ENCODE results near the gene ADAR. TPM values are rescaled to one million over a fixed set of nuclear protein-coding genes. Genes with fewer than 3 reads are reported as not detected.
"Not testable (repeated sequence)": the region's sequence is repeated elsewhere in the genome, so short reads cannot be mapped to it uniquely, and the experiment has no call there.

ADAR gene, protein sequence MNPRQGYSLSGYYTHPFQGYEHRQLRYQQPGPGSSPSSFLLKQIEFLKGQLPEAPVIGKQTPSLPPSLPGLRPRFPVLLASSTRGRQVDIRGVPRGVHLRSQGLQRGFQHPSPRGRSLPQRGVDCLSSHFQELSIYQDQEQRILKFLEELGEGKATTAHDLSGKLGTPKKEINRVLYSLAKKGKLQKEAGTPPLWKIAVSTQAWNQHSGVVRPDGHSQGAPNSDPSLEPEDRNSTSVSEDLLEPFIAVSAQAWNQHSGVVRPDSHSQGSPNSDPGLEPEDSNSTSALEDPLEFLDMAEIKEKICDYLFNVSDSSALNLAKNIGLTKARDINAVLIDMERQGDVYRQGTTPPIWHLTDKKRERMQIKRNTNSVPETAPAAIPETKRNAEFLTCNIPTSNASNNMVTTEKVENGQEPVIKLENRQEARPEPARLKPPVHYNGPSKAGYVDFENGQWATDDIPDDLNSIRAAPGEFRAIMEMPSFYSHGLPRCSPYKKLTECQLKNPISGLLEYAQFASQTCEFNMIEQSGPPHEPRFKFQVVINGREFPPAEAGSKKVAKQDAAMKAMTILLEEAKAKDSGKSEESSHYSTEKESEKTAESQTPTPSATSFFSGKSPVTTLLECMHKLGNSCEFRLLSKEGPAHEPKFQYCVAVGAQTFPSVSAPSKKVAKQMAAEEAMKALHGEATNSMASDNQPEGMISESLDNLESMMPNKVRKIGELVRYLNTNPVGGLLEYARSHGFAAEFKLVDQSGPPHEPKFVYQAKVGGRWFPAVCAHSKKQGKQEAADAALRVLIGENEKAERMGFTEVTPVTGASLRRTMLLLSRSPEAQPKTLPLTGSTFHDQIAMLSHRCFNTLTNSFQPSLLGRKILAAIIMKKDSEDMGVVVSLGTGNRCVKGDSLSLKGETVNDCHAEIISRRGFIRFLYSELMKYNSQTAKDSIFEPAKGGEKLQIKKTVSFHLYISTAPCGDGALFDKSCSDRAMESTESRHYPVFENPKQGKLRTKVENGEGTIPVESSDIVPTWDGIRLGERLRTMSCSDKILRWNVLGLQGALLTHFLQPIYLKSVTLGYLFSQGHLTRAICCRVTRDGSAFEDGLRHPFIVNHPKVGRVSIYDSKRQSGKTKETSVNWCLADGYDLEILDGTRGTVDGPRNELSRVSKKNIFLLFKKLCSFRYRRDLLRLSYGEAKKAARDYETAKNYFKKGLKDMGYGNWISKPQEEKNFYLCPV
- total RNA-seq: 72.1 TPM
- polyA plus RNA-seq: 59.1 TPM

DNA sequence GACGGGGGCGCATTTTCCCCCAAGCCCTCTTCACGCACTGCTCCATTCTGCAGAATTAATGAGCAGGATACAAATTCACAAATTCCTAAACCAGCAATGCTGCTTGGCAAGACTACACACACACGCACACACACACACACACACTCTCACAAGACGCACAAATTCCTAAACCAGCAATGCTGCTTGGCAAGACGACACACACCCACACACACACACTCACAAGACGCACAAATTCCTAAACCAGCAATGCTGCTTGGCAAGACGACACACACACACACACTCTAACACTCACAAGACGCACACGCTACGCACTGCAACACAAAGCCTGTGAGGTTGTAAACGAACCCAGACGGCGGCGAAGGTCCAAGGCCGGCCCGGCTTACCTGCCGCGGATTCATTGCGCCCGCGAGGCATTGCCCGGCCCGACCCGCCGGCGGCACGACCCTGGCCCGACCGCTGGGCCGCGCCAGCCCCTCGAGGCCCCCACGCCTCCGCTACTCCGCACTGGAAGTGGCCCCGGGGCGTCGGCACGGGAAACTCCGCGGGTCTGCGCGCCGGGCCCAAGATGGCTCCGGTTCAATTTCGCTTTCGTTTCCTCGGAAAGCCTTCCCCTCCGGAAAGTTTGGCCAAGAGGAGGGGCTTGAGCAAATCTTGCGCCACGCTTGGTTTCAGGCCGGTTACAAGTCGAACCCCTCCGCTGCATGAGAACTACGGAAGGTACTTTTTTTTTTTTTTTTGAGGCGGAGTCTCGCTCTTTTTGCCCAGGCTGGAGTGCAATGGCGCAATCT is at the start of gene ADAR:
TSS of gene ADAR (minus strand) at position 578 of the 788 bp plus-strand sequence. CDS start at position 398, 180 bp downstream.
- Histone ChIP-seq H3K4me3 (ENCODE audit: low read depth, low read length) (peak within 1 kb of the TSS; percentile 82), H3K4me1 (ENCODE audit: insufficient read depth) (peaks cover 1% of the 10 kb centered on the region), H3K27ac (ENCODE audit: low read depth) (peak within 1 kb of the TSS; percentile 98), H3K36me3 (ENCODE audit: insufficient read depth) (no peaks in the 10 kb centered on the region)
- under 1% methylated on average over 59 of the region's 59 CpGs for WGBS
- peak; percentile 93 for DNase-seq (ENCODE audit: extremely low spot score)

DNA sequence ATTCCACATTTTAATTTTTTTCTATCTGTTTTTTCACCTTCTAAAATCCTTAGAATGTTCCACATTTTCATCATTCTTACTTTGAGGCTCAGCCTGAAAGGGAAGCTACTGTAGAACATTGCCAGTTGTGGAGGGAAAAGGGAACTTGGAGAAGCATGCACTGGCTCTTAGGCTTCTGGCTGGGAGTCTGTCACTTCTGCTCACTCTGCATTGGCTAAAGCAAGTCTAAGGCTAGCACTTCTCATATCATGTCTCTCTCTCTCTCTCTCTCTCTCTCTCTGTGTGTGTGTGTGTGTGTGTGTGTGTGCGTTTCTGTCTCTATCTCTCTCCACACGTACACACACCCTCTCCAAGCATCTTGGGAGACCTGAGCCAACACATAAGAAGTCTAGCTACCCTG is 49.6 kb upstream of the ADAR start:
- WGBS: 24% methylated on average over 2 of the region's 2 CpGs
- no peak overlapping the region for H3K4me3 ChIP-seq (ENCODE audit: low read depth, low read length)
- no peaks in the 10 kb centered on the region for H3K4me1 ChIP-seq (ENCODE audit: insufficient read depth)
- no peak for DNase-seq (ENCODE audit: extremely low spot score)
- no peaks in the 10 kb centered on the region for H3K36me3 ChIP-seq (ENCODE audit: insufficient read depth)
- no peak overlapping the region for H3K27ac ChIP-seq (ENCODE audit: low read depth)

DNA sequence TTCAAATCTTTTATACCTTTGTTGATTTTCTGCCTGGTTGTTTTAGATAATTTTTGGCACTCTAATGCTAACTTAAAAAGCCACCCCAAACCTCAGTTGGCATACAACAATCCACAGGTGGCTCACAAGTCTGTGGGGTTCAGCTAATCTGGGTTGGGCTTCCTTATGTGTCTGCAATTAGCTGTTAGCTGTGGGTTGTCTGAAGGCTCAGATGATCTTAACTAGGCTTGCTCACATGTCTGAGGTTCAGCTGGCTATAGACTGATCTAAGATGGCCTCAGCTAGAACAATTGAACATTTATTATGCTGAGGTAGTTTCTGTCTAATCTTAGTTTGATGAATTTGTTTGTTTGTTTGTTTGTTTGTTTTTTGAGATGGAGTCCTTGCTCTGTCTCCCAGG is 44.9 kb upstream of the ADAR start:
- Histone ChIP-seq H3K36me3 (ENCODE audit: insufficient read depth) (no peaks in the 10 kb centered on the region), H3K27ac (ENCODE audit: low read depth) (no peak overlapping the region), H3K4me1 (ENCODE audit: insufficient read depth) (no peaks in the 10 kb centered on the region), H3K4me3 (ENCODE audit: low read depth, low read length) (no peak overlapping the region)
- DNase-seq (ENCODE audit: extremely low spot score): no peak

DNA sequence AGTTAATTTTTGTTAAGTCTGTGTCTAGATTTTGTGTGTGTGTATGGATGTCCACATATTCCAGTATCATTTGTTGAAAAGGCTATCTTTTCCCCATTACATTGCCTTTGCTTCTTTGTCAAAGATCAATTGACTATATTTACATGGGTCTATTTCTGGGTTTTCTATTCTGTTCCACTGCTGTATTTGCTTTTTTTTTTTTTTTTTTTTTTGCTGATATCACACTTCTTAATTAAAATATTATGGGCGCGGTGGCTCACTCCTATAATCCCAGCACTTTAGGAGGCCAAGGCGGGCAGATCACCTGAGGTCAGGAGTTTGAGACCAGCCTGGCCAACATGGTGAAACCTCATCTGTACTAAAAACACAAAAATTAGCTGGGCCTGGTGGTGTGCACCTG is 36.7 kb upstream of the ADAR start:
- WGBS: 97% methylated on average over 3 of the region's 3 CpGs
- not testable (repeated sequence) for DNase-seq (ENCODE audit: extremely low spot score); H3K36me3 ChIP-seq (ENCODE audit: insufficient read depth); H3K4me1 ChIP-seq (ENCODE audit: insufficient read depth); H3K27ac ChIP-seq (ENCODE audit: low read depth); H3K4me3 ChIP-seq (ENCODE audit: low read depth, low read length)

DNA sequence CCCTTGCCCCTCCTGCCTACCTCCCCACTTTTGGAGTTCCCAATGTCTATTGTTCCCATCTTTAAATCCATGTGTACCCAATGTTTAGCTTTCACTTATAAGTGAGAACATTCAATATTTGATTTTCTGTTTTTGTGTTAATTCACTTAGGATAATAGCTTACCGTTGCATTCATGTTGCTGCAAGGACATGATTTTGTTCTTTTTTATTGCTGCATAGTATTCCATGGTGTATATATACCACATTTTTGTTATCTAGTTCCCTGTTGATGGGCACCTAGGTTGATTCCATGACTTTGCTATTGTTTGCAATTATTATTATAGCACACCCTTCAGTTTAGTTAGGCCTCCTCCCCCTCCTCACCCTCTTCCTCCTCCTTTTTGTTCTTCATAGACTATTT is 33.5 kb upstream of the ADAR start:
- Histone ChIP-seq H3K4me1 (ENCODE audit: insufficient read depth) (no peaks in the 10 kb centered on the region), H3K27ac (ENCODE audit: low read depth) (no peak overlapping the region), H3K4me3 (ENCODE audit: low read depth, low read length) (no peak overlapping the region), H3K36me3 (ENCODE audit: insufficient read depth) (no peaks in the 10 kb centered on the region)
- whole genome bisulfite sequencing: 86% methylated on average over 1 of the region's 1 CpG
- no peak for DNase-seq (ENCODE audit: extremely low spot score)

DNA sequence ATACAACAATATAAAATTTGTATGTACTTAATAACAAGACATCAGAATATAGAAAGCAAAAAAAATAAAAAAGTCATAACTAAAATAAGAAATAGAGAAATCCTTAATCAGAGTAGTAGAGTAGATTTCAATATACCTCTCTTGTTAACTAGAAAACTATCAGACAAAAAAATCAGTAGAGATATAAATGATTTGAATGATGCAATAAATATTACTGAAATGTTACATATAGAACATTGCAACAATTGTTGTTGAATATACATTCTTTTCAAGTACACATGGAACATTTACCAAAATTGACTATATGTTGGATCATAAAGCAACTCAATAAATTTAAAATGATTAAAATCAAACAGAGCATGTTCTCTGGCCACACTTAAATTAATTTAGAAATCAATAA is 31.9 kb upstream of the ADAR start:
- DNase-seq (ENCODE audit: extremely low spot score): no peak
- Histone ChIP-seq H3K4me1 (ENCODE audit: insufficient read depth) (no peaks in the 10 kb centered on the region), H3K4me3 (ENCODE audit: low read depth, low read length) (no peak overlapping the region), H3K36me3 (ENCODE audit: insufficient read depth) (no peaks in the 10 kb centered on the region), H3K27ac (ENCODE audit: low read depth) (no peak overlapping the region)

DNA sequence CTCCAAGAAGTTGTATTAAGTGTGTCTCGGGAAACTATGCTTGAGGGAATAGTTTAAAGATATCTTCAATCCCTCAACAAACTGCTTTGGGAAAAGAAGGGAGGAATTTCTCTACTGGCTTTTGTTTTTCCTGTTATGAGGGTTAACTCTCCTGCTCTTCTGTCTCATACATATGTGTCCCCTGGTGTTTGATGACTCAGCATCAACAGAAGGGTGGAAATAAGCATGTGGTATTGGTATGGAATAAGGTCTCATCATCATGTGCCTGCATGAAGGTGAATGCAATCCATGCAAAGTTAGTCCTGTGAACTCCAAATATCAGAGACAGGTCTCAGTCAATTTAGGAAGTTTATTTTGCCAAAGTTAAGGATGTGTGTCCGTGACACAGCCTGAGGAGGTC is 27.2 kb upstream of the ADAR start:
- H3K27ac ChIP-seq (ENCODE audit: low read depth): no peak overlapping the region
- 47% methylated on average over 2 of the region's 2 CpGs for WGBS
- H3K4me3 ChIP-seq (ENCODE audit: low read depth, low read length): no peak overlapping the region
- no peaks in the 10 kb centered on the region for H3K4me1 ChIP-seq (ENCODE audit: insufficient read depth)
- DNase-seq (ENCODE audit: extremely low spot score): no peak
- H3K36me3 ChIP-seq (ENCODE audit: insufficient read depth): no peaks in the 10 kb centered on the region

DNA sequence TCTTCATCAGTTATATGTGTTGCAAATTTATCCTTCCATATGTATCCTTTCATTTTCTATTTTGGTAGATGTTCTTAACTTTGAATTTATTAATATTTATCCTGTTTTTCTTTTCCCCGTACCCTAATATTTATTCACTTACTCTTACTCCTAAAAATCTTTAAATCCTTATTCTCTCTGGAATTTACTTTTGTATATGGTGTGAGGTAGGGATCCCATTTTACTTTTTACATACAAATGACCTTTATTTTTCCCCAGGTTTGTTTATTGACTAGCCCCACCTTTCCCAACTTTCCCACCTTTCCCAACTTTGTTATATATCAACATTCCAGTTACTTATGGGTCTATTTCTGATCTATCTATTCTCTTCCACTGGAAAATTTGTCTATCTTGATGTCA is 21.7 kb upstream of the ADAR start:
- 0% methylated on average over 1 of the region's 1 CpG for WGBS
- Histone ChIP-seq H3K27ac (ENCODE audit: low read depth) (no peak overlapping the region), H3K4me3 (ENCODE audit: low read depth, low read length) (no peak overlapping the region), H3K36me3 (ENCODE audit: insufficient read depth) (no peaks in the 10 kb centered on the region), H3K4me1 (ENCODE audit: insufficient read depth) (no peaks in the 10 kb centered on the region)
- DNase-seq (ENCODE audit: extremely low spot score): no peak

DNA sequence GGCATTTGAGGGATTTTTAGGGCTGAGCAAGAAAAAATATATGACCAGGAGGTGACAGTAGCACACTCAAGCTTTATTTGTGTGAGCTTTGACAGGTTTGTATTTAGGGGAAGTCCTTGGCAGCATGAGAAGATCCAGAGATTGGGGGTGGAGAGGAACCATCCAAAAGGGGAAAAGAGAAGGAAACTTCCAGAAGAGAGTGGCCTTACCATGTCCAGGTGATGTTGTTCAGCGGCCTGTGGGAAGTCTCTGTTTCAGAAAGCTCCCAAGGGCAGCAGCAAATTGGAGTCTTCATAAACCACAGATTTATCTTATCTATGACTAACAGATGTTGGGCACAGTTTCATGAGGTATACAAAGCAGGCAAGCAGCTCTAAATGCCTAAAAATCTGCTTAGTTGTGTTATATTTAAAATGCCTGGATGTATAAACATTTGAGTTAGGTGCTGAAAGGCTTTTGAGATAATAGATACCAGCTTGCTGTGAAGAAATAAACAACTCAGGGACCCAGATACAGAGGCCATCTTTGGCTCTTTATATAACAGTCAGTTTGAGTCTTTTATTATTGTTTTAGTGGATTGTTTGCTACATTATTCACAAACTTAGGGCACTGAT is 21.2 kb upstream of the ADAR start:
- H3K36me3 ChIP-seq (ENCODE audit: insufficient read depth): no peaks in the 10 kb centered on the region
- WGBS: 22% methylated on average over 1 of the region's 1 CpG
- DNase-seq (ENCODE audit: extremely low spot score): no peak
- H3K27ac ChIP-seq (ENCODE audit: low read depth): no peak overlapping the region
- H3K4me1 ChIP-seq (ENCODE audit: insufficient read depth): no peaks in the 10 kb centered on the region
- H3K4me3 ChIP-seq (ENCODE audit: low read depth, low read length): no peak overlapping the region

DNA sequence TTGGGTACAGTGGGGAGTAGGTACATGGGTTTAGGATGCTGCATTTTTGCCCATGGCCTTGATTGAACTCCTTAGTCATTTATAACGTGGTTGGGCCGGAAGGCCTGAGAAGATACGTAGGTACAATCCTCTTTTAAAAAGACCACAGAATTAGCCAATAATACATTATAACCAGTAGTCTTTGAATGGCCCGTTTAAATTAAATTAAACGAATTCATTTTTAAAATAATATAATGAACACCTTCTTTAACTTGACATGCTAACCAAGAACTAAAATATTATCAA is 20.1 kb upstream of the ADAR start:
- DNase-seq (ENCODE audit: extremely low spot score): no peak
- Histone ChIP-seq H3K36me3 (ENCODE audit: insufficient read depth) (no peaks in the 10 kb centered on the region), H3K4me1 (ENCODE audit: insufficient read depth) (no peaks in the 10 kb centered on the region), H3K4me3 (ENCODE audit: low read depth, low read length) (peak overlapping the region; percentile 94), H3K27ac (ENCODE audit: low read depth) (peak overlapping the region; percentile 92)
- 11% methylated on average over 5 of the region's 5 CpGs for WGBS

DNA sequence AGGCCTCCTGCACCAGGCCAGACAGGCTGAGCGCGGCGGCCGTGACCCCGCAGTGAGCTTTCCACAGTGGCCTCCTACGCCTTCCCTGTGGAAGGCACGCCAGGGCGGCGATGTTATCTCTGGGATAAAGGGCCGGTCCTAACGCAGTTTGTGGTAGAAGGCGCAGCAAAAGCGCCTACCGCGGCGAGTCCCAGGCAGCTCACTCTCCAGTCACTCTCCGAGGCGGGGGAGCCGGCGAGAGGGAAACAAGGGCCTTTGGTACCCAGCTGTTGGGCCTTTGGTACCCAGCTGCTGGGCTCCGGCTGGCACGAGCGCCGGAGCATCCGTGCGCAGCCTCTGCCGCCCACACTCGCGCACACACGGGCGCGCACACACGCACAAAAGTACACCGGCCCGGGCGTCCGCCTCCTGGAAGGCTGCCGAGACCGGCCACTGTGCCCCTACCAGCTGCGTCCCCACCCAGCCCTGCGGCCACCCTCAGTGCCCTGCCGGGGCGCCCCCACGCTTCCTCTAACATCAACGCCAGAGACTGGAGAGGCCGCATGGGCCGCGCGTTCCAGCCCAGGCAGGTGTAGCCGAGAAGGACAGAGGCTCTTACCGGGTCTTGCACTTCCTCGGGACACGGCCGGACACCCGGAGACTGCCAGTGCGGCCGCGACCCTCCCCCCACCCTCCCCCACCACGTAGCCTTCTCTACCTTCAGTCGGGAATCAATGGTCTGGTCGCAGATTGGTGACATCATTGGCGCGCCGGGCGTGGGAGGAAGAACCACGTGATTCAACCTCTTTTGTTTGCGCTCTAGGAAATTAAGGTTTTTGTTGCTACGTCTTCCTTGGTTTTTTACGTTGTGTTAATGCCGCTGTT is 19.5 kb upstream of the ADAR start:
- peak; percentile 87 for DNase-seq (ENCODE audit: extremely low spot score)
- under 1% methylated on average over 70 of the region's 70 CpGs for WGBS
- Histone ChIP-seq H3K36me3 (ENCODE audit: insufficient read depth) (no peaks in the 10 kb centered on the region), H3K27ac (ENCODE audit: low read depth) (peak overlapping the region; percentile 92), H3K4me3 (ENCODE audit: low read depth, low read length) (peak overlapping the region; percentile 94), H3K4me1 (ENCODE audit: insufficient read depth) (no peaks in the 10 kb centered on the region)

Data from urinary bladder (tissue), 4 donors.